ENCODE measurements around the gene MLXIP. TPM values are rescaled to one million over a fixed set of nuclear protein-coding genes. Genes with fewer than 3 reads are reported as not detected.

MLXIP gene
- total RNA-seq, 1 donor from 2014 or later: 33.7 TPM

- ATAC-seq (ENCODE audit: low read depth): no peak
- no peak for TF ChIP-seq CTCF (IDR thresholded peaks at IDR 0.05)
- no peak overlapping the region for H3K27ac Mint-ChIP-seq
- peaks cover 11% of the 10 kb centered on the region for H3K27me3 Mint-ChIP-seq
- H3K9me3 Mint-ChIP-seq: peaks cover 8% of the 10 kb centered on the region
- H3K4me1 Mint-ChIP-seq: no peaks in the 10 kb centered on the region
- no peaks in the 10 kb centered on the region for H3K36me3 Mint-ChIP-seq (ENCODE audit: low read depth)
- no peak overlapping the region for H3K4me3 Mint-ChIP-seq
- CTCF ChIA-PET: interaction anchor here (1.4 kb wide), 1 partner anchor 72 kb away, joined by 4 read pairs; no protein-coding TSS in a partner anchor
- POLR2A ChIA-PET: interaction anchor here (0.7 kb wide), 1 partner anchor 11 kb away, joined by 6 read pairs; no protein-coding TSS in a partner anchor
- intact Hi-C loops (cut with micrococcal nuclease): loop anchor here (5.0 kb wide), 1 partner anchor 128 kb away; no protein-coding TSS in a partner anchor
- DNase-seq: no peak
These were observed 116.2 kb downstream of the MLXIP start for GRCh38 chr12:122194804-122195203.

GRCh38 chr12:122195405-122195804, 116.8 kb downstream of the MLXIP start:
- DNase-seq (no peak), ATAC-seq (ENCODE audit: low read depth) (no peak)
- intact Hi-C loops (cut with micrococcal nuclease): no loop called here
- H3K4me1 Mint-ChIP-seq: no peaks in the 10 kb centered on the region
- no peak for TF ChIP-seq CTCF (IDR thresholded peaks at IDR 0.05)
- H3K27ac Mint-ChIP-seq: no peak overlapping the region
- H3K27me3 Mint-ChIP-seq: peaks cover 17% of the 10 kb centered on the region
- H3K9me3 Mint-ChIP-seq: peaks cover 8% of the 10 kb centered on the region
- H3K4me3 Mint-ChIP-seq: no peak overlapping the region
- no peaks in the 10 kb centered on the region for H3K36me3 Mint-ChIP-seq (ENCODE audit: low read depth)
- POLR2A ChIA-PET: interaction anchor here (0.7 kb wide), 1 partner anchor 11 kb away, joined by 6 read pairs; no protein-coding TSS in a partner anchor
- CTCF ChIA-PET: no interaction called here

Other genes starting within 250 kb of the MLXIP start
- not detected in 2 replicates for gene HPD, start 219.9 kb upstream of the MLXIP start, total RNA-seq
- gene PSMD9, start 190.0 kb upstream of the MLXIP start, total RNA-seq: 35.9 and 40.2 TPM in 2 replicates
- gene CFAP251, start 160.2 kb upstream of the MLXIP start, total RNA-seq: 0.91 and 1.2 TPM in 2 replicates
- 38.6 and 41.4 TPM in 2 replicates for gene BCL7A, start 56.9 kb upstream of the MLXIP start, total RNA-seq
- not detected in 2 replicates for gene IL31, start 95.5 kb downstream of the MLXIP start, total RNA-seq
- not detected in 2 replicates for gene LRRC43, start 104.4 kb downstream of the MLXIP start, total RNA-seq
- not detected in 2 replicates for gene B3GNT4, start 125.0 kb downstream of the MLXIP start, total RNA-seq
- 39.8 and 51.3 TPM in 2 replicates for gene DIABLO, start 147.3 kb downstream of the MLXIP start, total RNA-seq
- gene VPS33A, start 187.7 kb downstream of the MLXIP start, total RNA-seq: 29.6 and 33.2 TPM in 2 replicates

Data from activated B cell treated with CpG ODN at 0.5 μM for 24 hours (primary cell).